Panc1 (cell line): ENCODE data around the gene C9orf78. TPM values are rescaled to one million over a fixed set of nuclear protein-coding genes. Genes with fewer than 3 reads are reported as not detected.

ENCODE experiments used
- ATAC-seq: fragments of 200-7000 bp; cut with Tn5 transposase; 2 replicates; pipeline ENCODE4 v1.9.1; 2020; ENCODE audit warnings: mild to moderate bottlenecking, moderate library complexity
- BruUV-seq: library from RNA; stranded (reverse); fragments of 400-500 nt; replicated peaks from 2 replicates; lab custom pipeline; 2021; lab: Mats Ljungman, UMichigan
- CTCF ChIA-PET: fragments of 300-600 bp; sonication (Branson Sonifier 250); formaldehyde crosslinking; loops from one replicate; lab custom pipeline; 2022; ENCODE audit warnings: antibody characterized with exemption; lab: Charles Lee
- POLR2A ChIA-PET: fragments of 300-600 bp; sonication (Branson Sonifier 250); formaldehyde crosslinking; loops from one replicate; lab custom pipeline; 2022; ENCODE audit warnings: antibody characterized with exemption; lab: Charles Lee
- DNase-seq: peaks from one replicate; pipeline ENCODE4 v3.0.0-alpha.2; 2010; ENCODE audit warnings: low read depth, low spot score
- H3K27ac ChIP-seq: 2 replicates; pipeline ENCODE4 v1.5.1; 2011; ENCODE audit warnings: mild to moderate bottlenecking, low read length, inconsistent platforms
- H3K27me3 ChIP-seq: fragments of 200-500 bp; sonication (Bioruptor generic); 2 replicates; pipeline ENCODE4 v1.6.0; 2014; ENCODE audit warnings: low read length, inconsistent platforms; ENCODE audit not compliant: control insufficient read depth, insufficient read depth
- H3K36me3 ChIP-seq: fragments of 200-500 bp; sonication (Bioruptor generic); 2 replicates; pipeline ENCODE4 v1.5.1; 2014; ENCODE audit warnings: inconsistent platforms, mild to moderate bottlenecking, low read length, moderate library complexity; ENCODE audit not compliant: control insufficient read depth, insufficient read depth
- H3K4me1 ChIP-seq: 2 replicates; pipeline ENCODE4 v1.5.1; 2011; ENCODE audit warnings: inconsistent platforms, mild to moderate bottlenecking, low read length, moderate library complexity; ENCODE audit not compliant: control insufficient read depth, insufficient read depth
- H3K4me3 ChIP-seq, 2 experiments: 2 replicates each; pipeline ENCODE4 v1.5.1; 2011 to 2012; ENCODE audit warnings: low read depth in 2 of 2, low read length in 2 of 2, mild to moderate bottlenecking in 2 of 2, inconsistent platforms in 1 of 2, moderate library complexity in 1 of 2
- H3K9me3 ChIP-seq: fragments of 200-500 bp; sonication (Bioruptor generic); 2 replicates; pipeline ENCODE4 v1.5.1; 2014; ENCODE audit warnings: low read depth, mild to moderate bottlenecking, inconsistent platforms, low read length, moderate library complexity; ENCODE audit not compliant: control insufficient read depth, insufficient read depth
- CTCF ChIP-seq: fragments of 450-650 bp; IDR thresholded peaks from 2 replicates; pipeline ENCODE4 v1.5.1; 2017; ENCODE audit warnings: mild to moderate bottlenecking
- POLR2AphosphoS5 ChIP-seq: IDR thresholded peaks from 2 replicates; pipeline ENCODE4 v1.6.1; 2012; ENCODE audit warnings: mild to moderate bottlenecking, low read depth, low read length, moderate library complexity
- REST ChIP-seq, 2 experiments: IDR thresholded peaks; 2 replicates each; pipeline ENCODE4 v1.6.1; 2011 to 2012; ENCODE audit warnings: low read depth in 2 of 2, control low read depth in 1 of 2, low read length in 1 of 2, mild to moderate bottlenecking in 1 of 2, moderate library complexity in 1 of 2; ENCODE audit not compliant: insufficient read depth in 1 of 2
- SIN3A ChIP-seq: IDR thresholded peaks from 2 replicates; pipeline ENCODE4 v1.6.1; 2012; ENCODE audit warnings: low read depth, mild to moderate bottlenecking, low read length, moderate library complexity, borderline replicate concordance; ENCODE audit not compliant: insufficient read depth
- TCF7L2 ChIP-seq: IDR thresholded peaks from 2 replicates; pipeline ENCODE4 v1.6.1; 2011; ENCODE audit warnings: mild to moderate bottlenecking, low read depth, low read length, inconsistent platforms
- in situ Hi-C: cut with HindIII; loops from 2 replicates; pipeline ENCODE4 v1.10.0; 2016; ENCODE audit warnings: low sequenced_read_pairs, low pct_unique_long_range_greater_than_20kb
- intact Hi-C: fragments of 100-400 bp; cut with micrococcal nuclease; formaldehyde crosslinking; loops from one replicate; pipeline ENCODE4 v1.10.0; 2022; ENCODE audit not compliant: unreplicated experiment
- total RNA-seq: library from RNA; stranded (reverse); gene quantifications from one replicate; pipeline ENCODE4 v1.2.1, GENCODE V29; 2021; ENCODE audit not compliant: unreplicated experiment

C9orf78 gene
- total RNA-seq, 1 experiment from 2014 or later, result 33.6 TPM

GRCh38 chr9:129868872-129869486, 33.9 kb upstream of the C9orf78 start:
- Histone ChIP-seq H3K9me3 (no peaks in the 10 kb centered on the region), H3K4me3 (no peak overlapping the region), H3K4me1 (no peaks in the 10 kb centered on the region), H3K27me3 (no peaks in the 10 kb centered on the region), H3K36me3 (no peaks in the 10 kb centered on the region), H3K27ac (no peak overlapping the region)
- ChIA-PET CTCF (no interaction called here), POLR2A (no interaction called here)
- intact Hi-C loops (no loop called here), in situ Hi-C loops (no loop called here)
- DNase-seq (no peak), ATAC-seq (0 out of 2 replicates have a peak, but pooled peaks have one; percentile 32)
- no TSS peak for BruUV-seq
- no peak for TF ChIP-seq SIN3A
- no peak for TF ChIP-seq CTCF
- TF ChIP-seq REST (IDR thresholded peaks at IDR 0.05; ENCODE audit: insufficient read depth in 1 of 2, low read depth in 2 of 2, low read length in 1 of 2), result no peak
- TF ChIP-seq POLR2AphosphoS5, result no peak
- TF ChIP-seq TCF7L2, result no peak

DNA sequence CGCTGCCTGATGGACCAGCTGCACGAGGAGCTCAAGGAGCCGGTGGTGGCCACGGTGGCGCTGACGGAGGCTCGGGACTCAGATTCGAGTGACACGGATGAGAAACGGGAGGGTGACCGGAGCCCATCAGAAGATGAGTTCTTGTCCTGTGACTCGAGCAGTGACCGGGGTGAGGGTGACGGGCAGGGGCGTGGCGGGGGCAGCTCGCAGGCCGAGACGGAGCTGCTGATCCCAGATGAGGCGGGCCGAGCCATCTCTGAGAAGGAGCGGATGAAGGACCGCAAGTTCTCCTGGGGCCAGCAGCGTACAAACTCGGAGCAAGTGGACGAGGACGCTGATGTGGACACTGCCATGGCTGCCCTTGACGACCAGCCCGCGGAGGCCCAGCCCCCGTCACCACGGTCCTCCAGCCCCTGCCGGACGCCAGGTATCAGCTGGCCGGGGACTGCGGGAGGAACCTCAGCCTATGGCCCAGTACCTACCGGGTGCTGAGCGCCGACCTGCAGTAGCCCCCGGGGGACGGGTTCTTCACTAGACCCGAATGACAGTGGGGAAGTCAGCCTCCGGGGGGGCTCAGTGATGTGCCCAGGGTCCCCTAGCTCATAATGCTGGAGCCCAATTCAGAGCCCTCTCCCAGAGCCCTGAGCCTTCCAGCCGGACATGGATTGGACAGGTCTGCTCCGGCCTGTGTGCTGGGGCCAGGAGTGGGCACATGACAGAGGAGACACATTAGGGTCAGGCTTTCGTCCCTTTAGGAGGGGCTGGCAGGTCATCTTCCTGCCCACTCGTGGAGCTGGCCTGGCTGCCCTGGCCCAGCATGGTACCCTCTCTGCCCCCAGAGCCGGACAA, 33.2 kb upstream of the C9orf78 start:
- in situ Hi-C loops, result no loop called here
- POLR2A ChIA-PET, result no interaction called here
- 0 out of 2 replicates have a peak, but pooled peaks have one; percentile 37 for ATAC-seq

More for the DNA sequence above, 33.2 kb upstream of the C9orf78 start:
- H3K9me3 ChIP-seq, result no peaks in the 10 kb centered on the region
- no peak overlapping the region for H3K27ac ChIP-seq
- intact Hi-C loops, result no loop called here
- no peaks in the 10 kb centered on the region for H3K4me1 ChIP-seq
- CTCF ChIA-PET, result no interaction called here
- no TSS peak for BruUV-seq
- no peaks in the 10 kb centered on the region for H3K27me3 ChIP-seq
- H3K4me3 ChIP-seq, result no peak overlapping the region
- DNase-seq, result no peak
- no peak for TF ChIP-seq CTCF
- no peak for TF ChIP-seq TCF7L2
- TF ChIP-seq POLR2AphosphoS5, result no peak
- TF ChIP-seq REST (IDR thresholded peaks at IDR 0.05; ENCODE audit: insufficient read depth in 1 of 2, low read depth in 2 of 2, low read length in 1 of 2), result no peak
- no peak for TF ChIP-seq SIN3A
- H3K36me3 ChIP-seq, result no peaks in the 10 kb centered on the region
